Measurements from ENCODE around the gene CAMK2G.
"Not testable (repeated sequence)": the region's sequence is repeated elsewhere in the genome, so short reads cannot be mapped to it uniquely, and the experiment has no call there.

The CAMK2G gene

DNA sequence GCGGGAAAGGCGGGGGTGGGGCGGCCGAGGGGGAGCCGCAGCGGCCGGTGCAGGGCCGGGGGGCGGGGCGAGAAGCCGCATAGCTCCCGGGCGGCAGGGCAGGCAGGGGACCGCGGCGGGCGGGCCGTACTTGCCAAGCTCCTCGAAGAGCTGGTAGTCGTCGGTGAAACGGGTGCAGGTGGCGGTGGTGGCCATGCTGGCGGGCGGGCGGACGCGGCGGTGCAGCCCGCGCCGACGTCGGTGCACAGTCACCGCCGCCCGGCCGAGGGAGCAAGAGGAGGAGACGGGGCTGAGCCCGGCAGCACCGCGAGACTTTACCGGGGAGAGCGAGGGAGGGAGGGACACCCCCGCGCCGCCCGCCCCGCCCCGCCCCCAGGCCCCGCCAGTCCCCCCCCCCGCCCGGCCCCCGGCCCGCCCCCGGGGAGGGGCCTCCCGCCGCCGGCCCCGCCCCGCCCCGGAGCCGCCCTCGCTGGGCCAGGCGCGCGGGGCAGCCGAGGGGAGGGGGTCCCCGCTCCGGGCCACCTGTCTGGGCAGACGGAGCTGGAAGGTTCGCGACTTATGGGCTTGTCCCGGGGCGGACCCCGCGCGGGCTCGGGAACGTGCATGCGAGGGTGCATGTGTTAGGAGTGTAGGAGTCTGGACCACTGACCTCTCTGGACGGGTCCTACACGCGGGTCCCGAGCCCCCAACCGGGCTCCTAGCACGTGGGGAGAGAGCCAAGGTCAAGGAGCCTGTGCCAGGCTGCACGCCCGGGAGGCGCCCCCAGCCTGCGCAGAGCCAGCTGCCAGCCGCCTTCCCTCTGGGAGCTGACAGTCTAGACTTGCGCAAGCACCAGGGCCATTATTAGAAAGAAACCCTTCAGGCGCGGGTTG, at the start of gene CAMK2G:
CAMK2G (minus strand) TSS at position 289 of the 872 bp plus-strand sequence; CDS start at position 195, 94 bp downstream.
- DNase-seq, result no peak

DNA sequence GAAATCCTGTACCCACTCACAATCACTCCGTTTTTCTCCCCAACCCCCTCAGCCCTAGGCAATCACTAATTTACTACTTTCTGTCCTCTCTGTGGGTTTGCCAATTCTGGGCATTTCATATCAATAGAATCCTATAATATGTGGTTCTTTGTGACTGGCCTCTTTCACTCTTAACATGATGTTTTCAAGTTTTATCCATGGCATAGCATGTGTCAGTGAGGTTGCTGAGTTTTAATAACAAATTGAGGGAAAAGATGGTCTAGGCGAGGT, 48.4 kb upstream of the CAMK2G start:
- DNase-seq, result no peak

GRCh38 chr10:73922007-73922863, 47.9 kb upstream of the CAMK2G start:
- no peak for DNase-seq

- DNase-seq, result no peak
These were observed 45.7 kb upstream of the CAMK2G start for GRCh38 chr10:73920089-73920488.

GRCh38 chr10:73919481-73919880, 45.1 kb upstream of the CAMK2G start:
- DNase-seq, result not testable (repeated sequence)

DNA sequence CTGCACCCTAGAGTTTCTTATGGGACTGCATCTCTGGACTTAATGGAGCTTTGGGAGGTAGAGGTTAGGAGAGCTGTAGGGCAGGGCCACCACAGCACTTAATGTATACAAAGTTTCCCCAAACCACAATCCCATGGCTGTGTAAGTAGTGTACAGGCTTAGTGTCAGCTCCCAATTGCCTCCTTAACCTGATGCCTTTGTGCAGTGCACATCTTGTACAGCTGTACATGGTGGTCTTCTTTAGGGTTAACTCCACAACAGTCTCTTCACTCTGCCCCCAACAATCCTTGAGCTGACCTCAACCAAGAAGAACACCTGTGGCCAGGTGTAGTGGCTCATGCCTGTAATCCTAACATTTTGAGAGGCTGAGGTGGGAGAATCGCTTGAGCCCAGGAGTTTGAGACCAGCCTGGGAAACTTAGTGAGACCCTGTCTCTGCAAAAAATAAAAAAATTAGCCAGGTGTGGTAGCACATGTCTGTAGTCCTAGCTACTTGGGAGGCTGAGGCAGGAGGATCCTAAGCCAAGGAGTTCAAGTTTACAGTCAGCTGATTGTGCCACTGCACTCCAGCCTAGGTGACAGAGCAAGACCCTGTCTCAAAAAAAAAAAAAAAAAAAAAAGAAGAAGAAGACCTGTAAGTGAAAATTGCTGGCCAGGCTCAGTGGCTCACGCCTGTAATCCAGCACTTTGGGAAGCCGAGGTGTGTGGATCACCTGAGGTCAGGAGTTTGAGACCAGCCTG, 43.4 kb upstream of the CAMK2G start:
- no peak for DNase-seq

DNA sequence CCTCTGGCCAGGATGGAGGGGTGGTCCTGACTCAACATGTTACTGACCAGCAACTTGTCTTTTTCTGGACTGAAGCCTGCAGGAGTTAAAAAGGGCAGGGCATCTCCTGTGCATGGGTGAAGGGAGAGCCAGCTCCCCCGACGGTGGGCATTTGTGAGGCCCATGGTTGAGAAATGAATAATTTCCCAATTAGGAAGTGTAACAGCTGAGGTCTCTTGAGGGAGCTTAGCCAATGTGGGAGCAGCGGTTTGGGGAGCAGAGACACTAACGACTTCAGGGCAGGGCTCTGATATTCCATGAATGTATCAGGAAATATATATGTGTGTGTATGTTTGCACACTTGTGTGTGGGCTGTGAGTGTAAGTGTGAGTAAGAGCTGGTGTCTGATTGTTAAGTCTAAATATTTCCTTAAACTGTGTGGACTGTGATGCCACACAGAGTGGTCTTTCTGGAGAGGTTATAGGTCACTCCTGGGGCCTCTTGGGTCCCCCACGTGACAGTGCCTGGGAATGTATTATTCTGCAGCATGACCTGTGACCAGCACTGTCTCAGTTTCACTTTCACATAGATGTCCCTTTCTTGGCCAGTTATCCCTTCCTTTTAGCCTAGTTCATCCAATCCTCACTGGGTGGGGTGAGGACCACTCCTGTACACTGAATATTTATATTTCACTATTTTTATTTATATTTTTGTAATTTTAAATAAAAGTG, 42.6 kb upstream of the CAMK2G start:
- no peak for DNase-seq

GRCh38 chr10:73915206-73915851, 41.0 kb upstream of the CAMK2G start:
- DNase-seq, result no peak

GRCh38 chr10:73914036-73914435, 39.7 kb upstream of the CAMK2G start:
- DNase-seq, result no peak

GRCh38 chr10:73911553-73912004, 37.2 kb upstream of the CAMK2G start:
- no peak for DNase-seq

DNA sequence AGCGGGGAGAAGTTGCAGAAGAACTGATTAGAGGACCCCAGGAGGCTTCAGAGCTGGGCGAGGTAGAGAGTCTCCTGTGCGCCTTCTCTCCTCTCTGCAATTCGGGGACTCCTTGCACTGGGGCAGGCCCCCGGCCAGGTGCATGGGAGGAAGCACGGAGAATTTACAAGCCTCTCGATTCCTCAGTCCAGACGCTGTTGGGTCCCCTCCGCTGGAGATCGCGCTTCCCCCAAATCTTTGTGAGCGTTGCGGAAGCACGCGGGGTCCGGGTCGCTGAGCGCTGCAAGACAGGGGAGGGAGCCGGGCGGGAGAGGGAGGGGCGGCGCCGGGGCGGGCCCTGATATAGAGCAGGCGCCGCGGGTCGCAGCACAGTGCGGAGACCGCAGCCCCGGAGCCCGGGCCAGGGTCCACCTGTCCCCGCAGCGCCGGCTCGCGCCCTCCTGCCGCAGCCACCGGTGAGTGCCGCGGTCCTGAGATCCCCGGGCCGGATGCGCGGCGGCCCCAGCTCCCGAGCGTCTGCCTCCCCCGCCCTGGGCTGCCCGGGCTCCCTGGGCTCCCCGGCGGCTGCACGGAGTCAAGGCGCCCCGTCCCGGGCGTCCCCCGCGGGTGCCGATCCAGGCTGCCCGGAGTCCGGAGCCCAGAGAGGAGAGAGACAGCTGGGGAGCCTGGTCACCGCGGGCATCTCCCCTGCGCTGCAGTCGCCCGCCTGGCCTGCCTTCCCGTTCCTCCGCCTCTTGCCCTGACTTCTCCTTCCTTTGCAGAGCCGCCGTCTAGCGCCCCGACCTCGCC, 36.6 kb upstream of the CAMK2G start, which contains the start of gene PLAU:
PLAU (plus strand) TSS at position 369 of the 789 bp plus-strand sequence. CDS start 424 bp downstream, outside the sequence.
- DNase-seq, result no peak

- DNase-seq, result no peak
These were observed 36.0 kb upstream of the CAMK2G start for GRCh38 chr10:73910401-73910763.

DNA sequence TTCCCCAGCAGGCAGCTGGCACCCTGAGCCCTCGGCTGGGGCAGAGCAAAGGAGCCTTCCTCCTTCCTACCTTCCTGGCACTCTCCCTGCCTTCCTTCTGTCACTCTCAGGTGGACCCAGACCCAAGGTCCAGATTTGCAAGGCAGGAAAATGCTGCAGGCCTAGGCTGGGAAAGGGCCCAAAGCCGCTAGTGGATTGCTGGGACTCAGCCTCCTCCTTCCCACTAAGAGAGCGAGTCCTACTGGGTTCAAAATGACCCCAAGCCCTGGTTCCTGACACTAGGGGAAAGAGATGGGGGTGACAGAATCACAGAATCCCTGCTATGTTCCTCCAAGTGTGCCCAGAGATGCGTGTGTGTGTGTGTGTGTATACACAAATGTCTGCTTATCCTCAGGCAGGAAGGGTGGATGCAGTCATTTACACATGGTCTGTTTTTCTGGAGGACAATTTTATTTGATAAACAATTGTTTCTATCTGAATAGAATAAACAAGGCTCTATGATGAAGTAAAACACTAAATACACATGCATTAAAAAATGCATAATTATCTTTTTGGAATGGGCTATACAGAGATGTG, 35.3 kb upstream of the CAMK2G start:
- DNase-seq, result no peak

GRCh38 chr10:73908853-73909539, 34.6 kb upstream of the CAMK2G start:
- DNase-seq, result no peak

GRCh38 chr10:73907841-73908517, 33.6 kb upstream of the CAMK2G start:
- DNase-seq, result no peak

DNA sequence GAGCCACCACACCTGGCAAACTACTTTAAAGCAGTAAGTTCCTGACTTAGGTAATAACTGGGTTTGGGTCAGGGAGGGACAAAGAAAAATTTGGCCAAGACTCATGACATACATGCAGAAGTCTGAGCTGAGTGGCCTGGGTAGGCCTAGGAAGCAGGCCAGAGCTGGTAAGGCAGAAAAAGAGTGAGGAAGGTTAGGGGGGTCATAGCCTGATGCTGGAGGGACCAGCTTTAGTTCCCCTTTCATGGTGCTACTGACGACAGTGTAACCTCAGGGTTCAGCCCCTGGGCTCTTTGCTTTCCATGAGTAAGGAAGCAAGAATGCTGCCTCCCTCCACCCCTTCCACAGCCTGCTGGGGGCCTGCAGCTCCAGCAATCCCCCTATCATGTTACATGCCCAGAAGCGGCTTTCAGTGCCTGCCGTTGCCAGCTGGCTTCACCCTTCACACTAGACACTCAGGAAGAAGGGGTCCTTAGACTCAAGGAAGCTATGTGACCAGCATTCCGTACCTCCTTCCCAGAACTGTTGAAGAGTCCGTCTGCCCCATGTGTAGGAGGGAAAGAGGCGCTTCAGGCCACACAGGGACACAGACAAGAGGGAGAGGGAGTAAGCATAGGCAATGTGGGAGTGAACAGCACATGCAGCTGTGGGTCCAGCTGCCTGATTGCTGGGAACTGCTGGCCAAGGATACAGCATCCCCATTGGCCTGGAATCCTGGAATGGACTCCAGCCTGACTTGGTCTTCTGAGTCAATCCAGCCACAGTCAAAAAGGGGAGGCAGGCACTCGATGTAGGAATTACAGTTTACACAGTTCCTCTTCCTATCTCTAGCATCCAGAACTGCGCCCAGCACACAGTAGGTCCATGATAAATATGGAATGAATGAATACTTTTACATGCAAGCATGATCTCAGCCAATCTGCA, 32.4 kb upstream of the CAMK2G start:
- no peak for DNase-seq

- DNase-seq, result no peak
These were observed 31.1 kb upstream of the CAMK2G start for GRCh38 chr10:73905256-73906020.

- DNase-seq, result no peak
These were observed 28.0 kb upstream of the CAMK2G start for GRCh38 chr10:73902351-73902750.

All from DMS 273 treated with DMSO at 0.1 percent for 48 hours (cell line).